GM21515 (cell line): ENCODE measurements around the gene APMAP.
"Not testable (repeated sequence)": the region's sequence is repeated elsewhere in the genome, so short reads cannot be mapped to it uniquely, and the experiment has no call there.

Experiments
- ATAC-seq: cut with Tn5 transposase; IDR thresholded peaks from one replicate; pipeline ENCODE4 v1.9.1; 2021; ENCODE audit not compliant: unreplicated experiment

The APMAP gene

GRCh38 chr20:24935766-24936525, 56.6 kb downstream of the APMAP start:
- no peak for ATAC-seq

- ATAC-seq = no peak
These were observed 57.4 kb downstream of the APMAP start for GRCh38 chr20:24935140-24935539.

GRCh38 chr20:24934716-24935115, 57.8 kb downstream of the APMAP start:
- no peak for ATAC-seq

- no peak for ATAC-seq
These were observed 58.4 kb downstream of the APMAP start for GRCh38 chr20:24934101-24934661.

GRCh38 chr20:24933266-24933908, 59.2 kb downstream of the APMAP start:
- ATAC-seq = no peak

GRCh38 chr20:24931893-24932292, 60.7 kb downstream of the APMAP start:
- not testable (repeated sequence) for ATAC-seq

GRCh38 chr20:24930724-24931688, 61.5 kb downstream of the APMAP start:
- ATAC-seq = not testable (repeated sequence)

GRCh38 chr20:24929867-24930723, 62.5 kb downstream of the APMAP start:
- ATAC-seq = not testable (repeated sequence)

- ATAC-seq = not testable (repeated sequence)
These were observed 63.3 kb downstream of the APMAP start for GRCh38 chr20:24929259-24929658.

- ATAC-seq = not testable (repeated sequence)
These were observed 71.8 kb downstream of the APMAP start for GRCh38 chr20:24920706-24921105.

- ATAC-seq = not testable (repeated sequence)
These were observed 72.9 kb downstream of the APMAP start for GRCh38 chr20:24919665-24920064.

GRCh38 chr20:24918579-24919566, 73.7 kb downstream of the APMAP start:
- ATAC-seq = no peak

GRCh38 chr20:24917797-24918578, 74.6 kb downstream of the APMAP start:
- ATAC-seq = peak; percentile 67

- ATAC-seq = no peak
These were observed 75.5 kb downstream of the APMAP start for GRCh38 chr20:24917056-24917455.

- no peak for ATAC-seq
These were observed 76.1 kb downstream of the APMAP start for GRCh38 chr20:24916412-24916811.

GRCh38 chr20:24915892-24916291, 76.7 kb downstream of the APMAP start:
- ATAC-seq = no peak

- no peak for ATAC-seq
These were observed 77.1 kb downstream of the APMAP start for GRCh38 chr20:24915440-24915839.
